ENCODE measurements around the gene KIAA0319L.

Gene KIAA0319L

DNA sequence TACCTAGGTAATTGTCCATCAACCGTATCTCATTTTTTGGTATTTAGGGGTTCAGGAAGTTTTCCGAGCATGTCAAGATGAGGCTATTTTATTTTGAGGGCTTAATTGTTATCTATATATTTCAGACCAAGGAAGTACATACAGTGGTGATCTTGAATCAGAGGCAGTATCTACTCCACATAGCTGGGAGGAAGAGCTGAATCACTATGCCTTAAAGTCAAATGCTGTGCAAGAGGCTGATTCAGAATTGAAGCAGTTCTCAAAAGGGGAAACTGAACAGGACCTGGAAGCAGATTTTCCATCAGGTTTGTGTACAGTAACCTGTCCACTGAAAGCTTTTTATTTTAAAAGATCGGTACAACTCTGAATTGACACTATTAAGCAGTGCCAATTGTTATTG lies 158.5 kb downstream of the KIAA0319L start:
- no peak for DNase-seq

- DNase-seq: no peak
These were observed 162.8 kb downstream of the KIAA0319L start for GRCh38 chr1:35394386-35394785.

DNA sequence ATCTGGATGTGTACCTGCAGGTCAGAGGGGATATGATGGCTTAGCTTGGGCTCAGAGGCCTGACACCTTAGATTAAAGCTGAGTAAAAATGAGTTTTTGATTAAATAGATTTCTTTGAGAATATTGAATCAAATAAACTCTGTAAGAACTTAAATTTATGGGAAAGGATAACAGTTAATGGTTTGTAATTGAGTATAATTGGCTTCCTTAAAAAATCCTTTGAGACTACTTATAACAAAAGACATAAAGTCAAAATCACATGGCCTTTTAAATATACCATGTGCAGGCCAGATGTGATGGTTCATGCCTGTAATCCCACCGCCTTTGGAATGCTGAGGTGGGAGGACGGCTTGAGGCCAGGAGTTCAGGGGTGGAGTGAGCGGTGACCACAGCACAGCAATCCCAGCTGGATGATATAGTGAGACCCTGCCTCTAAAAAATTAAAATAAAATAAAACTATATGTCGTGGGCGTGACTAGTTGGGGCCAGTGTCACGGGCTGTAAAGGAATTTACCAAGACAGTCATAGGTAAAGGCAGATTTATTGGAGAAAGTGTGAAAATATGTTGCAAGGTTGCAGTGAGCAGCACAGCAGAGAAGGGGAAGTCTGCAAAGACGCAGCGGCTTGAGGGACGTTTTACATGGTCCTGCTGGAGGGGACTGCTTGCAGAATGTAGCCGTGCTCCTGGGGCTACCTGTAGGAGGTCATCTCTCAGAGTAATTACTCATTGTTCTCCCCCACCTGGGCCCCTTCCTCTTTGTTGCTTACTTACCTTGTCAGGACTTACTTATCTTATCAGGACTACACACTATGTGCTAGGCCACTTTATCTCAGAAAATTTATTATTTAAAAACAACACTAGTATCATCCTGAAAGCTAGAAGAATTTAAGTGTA lies 166.4 kb downstream of the KIAA0319L start:
- no peak for DNase-seq

DNA sequence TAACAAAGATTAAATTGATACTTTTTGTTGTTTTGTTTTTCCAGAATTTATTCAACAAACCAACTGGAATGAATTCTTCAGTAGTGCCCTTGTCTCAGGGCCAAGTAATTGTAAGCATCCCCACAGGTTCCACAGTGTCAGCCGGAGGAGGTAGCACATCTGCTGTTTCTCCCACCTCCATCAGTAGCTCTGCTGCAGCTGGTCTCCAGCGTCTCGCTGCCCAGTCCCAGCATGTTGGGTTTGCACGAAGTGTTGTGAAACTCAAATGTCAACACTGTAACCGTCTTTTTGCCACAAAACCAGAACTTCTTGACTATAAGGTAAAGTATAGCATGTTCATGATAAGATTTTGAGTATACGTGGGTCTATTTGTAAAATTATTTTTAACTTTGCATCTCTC lies 170.2 kb downstream of the KIAA0319L start:
- DNase-seq: no peak

DNA sequence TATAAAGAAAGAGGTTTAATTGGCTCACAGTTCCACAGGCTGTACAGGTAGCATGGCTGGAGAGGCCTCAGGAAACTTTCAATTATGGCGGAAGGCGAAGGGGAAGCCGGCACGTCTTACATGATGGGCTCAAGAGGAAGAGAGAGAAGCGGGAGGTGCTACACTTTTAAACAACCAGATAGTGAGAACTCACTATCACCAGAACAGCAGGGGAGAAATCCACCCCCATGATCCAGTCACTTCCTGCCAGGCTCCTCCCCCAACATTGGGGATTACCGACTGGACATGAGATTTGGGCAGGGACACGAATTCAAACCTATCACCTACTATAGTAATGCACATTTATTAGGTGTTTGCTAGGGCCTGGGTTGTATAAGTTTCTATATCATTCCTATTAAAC lies 170.9 kb downstream of the KIAA0319L start:
- DNase-seq: no peak

All from anterior cingulate cortex (tissue), 58 donors.